Activated T-helper 2 cell treated with anti-CD3 and anti-CD28 coated beads, Interferon-gamma antibody, Interleukin-2, Interleukin-4, amounts not matched to agents 10 μg/mL and 5 μg/mL and 100 μg/mL, durations not matched to agents 14 hours and 24 hours and 36 hours (primary cell): ENCODE results near the gene SCN5A. TPM values are rescaled to one million over a fixed set of nuclear protein-coding genes. Genes with fewer than 3 reads are reported as not detected.

Experiments used
- DNase-seq: peaks from one replicate; pipeline ENCODE4 v3.0.0; 2021; ENCODE audit warnings: low spot score
- H3K27ac Mint-ChIP-seq: one replicate; pipeline ENCODE4 v1.8.0; 2021; ENCODE audit warnings: mixed read lengths
- H3K27me3 Mint-ChIP-seq: one replicate; pipeline ENCODE4 v1.8.0; 2021; ENCODE audit warnings: low read depth, mixed read lengths
- H3K36me3 Mint-ChIP-seq: one replicate; pipeline ENCODE4 v1.8.0; 2021; ENCODE audit warnings: low read depth, mixed read lengths
- H3K4me1 Mint-ChIP-seq: one replicate; pipeline ENCODE4 v1.8.0; 2021; ENCODE audit warnings: low read depth, mixed read lengths
- H3K4me3 Mint-ChIP-seq: one replicate; pipeline ENCODE4 v1.8.0; 2021; ENCODE audit warnings: low read depth, mild to moderate bottlenecking, moderate library complexity, mixed read lengths
- H3K9me3 Mint-ChIP-seq: one replicate; pipeline ENCODE4 v1.8.0; 2021; ENCODE audit warnings: mixed read lengths
- intact Hi-C: fragments of 100-400 bp; cut with micrococcal nuclease; formaldehyde crosslinking; loops from one replicate; pipeline ENCODE4 v1.15.1; 2023
- total RNA-seq: library from RNA; stranded (reverse); gene quantifications from 2 replicates; pipeline ENCODE4 v1.2.3, GENCODE V29; 2022

The SCN5A gene
- total RNA-seq, 1 donor from 2014 or later = not detected

DNA sequence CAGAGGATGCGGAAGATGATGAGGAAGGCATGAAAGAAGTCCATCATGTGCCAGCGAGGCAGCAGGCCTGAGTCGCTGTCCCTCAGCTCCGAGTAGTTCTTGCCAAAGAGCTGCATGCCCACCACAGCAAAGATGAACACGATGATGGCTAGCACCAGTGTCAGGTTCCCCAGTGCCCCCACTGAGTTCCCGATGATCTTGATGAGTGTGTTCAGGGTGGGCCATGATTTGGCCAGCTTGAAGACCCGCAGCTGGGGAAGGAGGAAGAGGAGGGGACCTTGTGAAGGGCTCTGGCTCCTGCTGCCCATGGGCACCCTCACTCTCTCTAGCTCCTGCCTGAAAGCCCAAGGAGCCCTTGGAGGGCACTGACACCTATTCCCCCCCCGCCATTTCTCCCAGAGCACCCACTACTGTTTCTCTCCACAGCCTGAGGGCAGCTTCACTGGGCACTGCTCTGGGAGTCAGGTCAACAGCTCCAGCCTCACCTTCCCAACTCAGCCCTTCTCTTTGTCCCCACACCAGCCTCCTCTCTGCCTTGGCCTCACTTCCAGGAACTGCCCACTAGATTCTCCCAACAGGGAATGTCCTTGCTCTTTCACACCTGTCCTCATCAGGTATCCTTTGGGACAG, 63.6 kb downstream of the SCN5A start:
- no peaks in the 10 kb centered on the region for H3K9me3 Mint-ChIP-seq
- H3K27ac Mint-ChIP-seq = no peak overlapping the region
- no peaks in the 10 kb centered on the region for H3K27me3 Mint-ChIP-seq
- H3K36me3 Mint-ChIP-seq = no peaks in the 10 kb centered on the region
- DNase-seq = no peak
- H3K4me1 Mint-ChIP-seq = no peaks in the 10 kb centered on the region
- no peak overlapping the region for H3K4me3 Mint-ChIP-seq
- intact Hi-C loops = no loop called here

DNA sequence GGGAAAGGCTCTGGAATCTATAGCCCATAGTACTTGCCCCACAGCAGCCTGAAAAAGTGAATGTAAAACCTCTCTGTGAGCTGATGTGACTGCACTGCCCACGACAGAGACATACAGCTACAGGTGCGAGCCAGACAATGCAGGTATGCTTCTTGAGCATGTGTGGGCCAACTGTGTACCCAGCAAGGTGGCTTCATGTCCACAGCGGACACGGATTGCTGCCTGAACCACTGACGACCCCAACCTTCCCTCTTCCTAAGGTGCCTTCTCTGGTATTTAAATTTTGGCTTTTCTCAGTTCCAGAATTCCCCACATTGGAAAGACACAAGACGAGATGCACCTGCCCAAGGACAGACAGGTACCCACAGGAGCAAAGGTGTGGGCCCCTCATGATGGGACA, 65.8 kb downstream of the SCN5A start:
- H3K4me3 Mint-ChIP-seq = no peak overlapping the region
- no peaks in the 10 kb centered on the region for H3K4me1 Mint-ChIP-seq
- no peaks in the 10 kb centered on the region for H3K36me3 Mint-ChIP-seq
- intact Hi-C loops = no loop called here
- no peaks in the 10 kb centered on the region for H3K9me3 Mint-ChIP-seq
- no peak for DNase-seq
- H3K27me3 Mint-ChIP-seq = no peaks in the 10 kb centered on the region
- H3K27ac Mint-ChIP-seq = no peak overlapping the region

DNA sequence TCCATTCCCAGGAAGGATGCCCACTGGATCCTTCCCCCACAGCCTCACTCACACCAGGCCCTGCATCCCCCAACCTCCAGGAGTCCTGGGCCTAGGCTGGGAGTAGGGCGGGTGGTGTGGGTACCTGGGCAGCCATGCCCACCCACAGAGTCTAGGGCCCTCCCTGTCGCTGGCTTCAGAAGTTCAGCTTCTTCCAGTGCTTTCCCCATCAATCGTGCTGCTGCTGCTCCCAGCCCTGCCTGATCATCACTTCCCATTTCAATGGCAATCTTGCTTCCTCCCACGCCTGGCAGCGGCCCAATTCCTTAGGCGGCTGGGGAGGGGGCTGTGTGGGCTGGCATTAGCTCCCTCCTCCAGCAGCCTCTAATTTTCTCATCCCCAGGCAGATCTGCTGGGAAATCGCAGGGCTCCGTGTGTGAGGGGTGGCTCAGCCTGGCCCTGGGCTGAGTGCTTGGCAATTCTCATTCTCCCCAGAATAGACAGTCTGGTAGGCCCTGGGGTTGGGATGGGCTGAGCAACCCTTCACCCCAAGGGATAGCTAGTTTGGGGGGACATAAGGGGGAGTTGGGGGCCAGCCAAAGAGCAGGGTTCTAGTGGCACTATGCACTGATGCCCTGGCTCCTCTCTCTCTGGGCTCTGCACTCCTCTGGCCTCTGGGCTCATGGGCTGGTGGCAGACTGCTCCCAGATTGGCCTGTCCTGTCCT, 66.4 kb downstream of the SCN5A start:
- no peak overlapping the region for H3K4me3 Mint-ChIP-seq
- intact Hi-C loops = no loop called here

DNA sequence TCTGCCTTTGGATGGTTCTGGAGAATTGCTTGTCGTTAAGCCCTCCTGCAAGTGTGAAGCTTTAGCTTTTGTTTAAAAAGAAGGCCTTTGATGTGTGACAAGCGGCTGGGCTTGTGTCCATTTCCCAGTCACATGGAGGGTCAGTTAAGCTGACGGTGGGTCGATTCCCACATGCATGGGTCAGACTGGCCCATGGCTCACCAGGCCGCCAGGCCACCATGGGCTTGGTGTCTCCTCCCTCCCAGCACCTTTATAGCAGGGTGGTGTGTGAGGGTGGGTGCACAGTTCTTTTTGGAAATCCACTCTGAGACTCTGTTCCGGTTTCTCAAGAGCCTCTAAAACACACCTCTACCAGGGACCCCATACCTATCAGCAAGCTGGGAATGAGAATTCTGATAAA, 67.2 kb downstream of the SCN5A start:
- Mint-ChIP-seq H3K27ac (no peak overlapping the region), H3K4me1 (no peaks in the 10 kb centered on the region), H3K36me3 (no peaks in the 10 kb centered on the region), H3K9me3 (no peaks in the 10 kb centered on the region), H3K4me3 (no peak overlapping the region), H3K27me3 (no peaks in the 10 kb centered on the region)
- DNase-seq = no peak
- intact Hi-C loops = no loop called here

More for the DNA sequence above, 66.4 kb downstream of the SCN5A start:
- Mint-ChIP-seq H3K9me3 (no peaks in the 10 kb centered on the region), H3K4me1 (no peaks in the 10 kb centered on the region), H3K27me3 (no peaks in the 10 kb centered on the region), H3K36me3 (no peaks in the 10 kb centered on the region), H3K27ac (no peak overlapping the region)
- no peak for DNase-seq

DNA sequence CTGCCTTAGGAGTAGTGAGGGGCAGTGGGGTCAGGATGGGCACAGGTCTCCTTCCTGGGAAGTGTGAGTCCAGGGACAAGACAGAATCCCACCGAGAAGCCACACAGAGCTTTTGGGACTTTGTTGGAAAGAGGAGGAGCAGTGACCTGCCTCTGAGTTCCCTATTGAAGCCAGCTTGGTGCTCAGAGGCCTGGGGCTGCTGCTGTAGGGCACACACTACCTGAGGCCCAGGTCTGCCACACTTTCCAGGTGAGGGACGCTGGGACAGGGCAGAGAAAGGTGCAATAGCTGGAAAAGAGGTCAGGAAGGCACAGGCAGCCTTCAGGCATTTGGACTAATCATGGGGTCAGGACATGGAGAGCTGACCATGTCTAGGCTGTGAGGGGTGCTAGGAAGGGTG, 67.7 kb downstream of the SCN5A start:
- intact Hi-C loops = no loop called here
- Mint-ChIP-seq H3K27me3 (no peaks in the 10 kb centered on the region), H3K27ac (no peak overlapping the region)

DNA sequence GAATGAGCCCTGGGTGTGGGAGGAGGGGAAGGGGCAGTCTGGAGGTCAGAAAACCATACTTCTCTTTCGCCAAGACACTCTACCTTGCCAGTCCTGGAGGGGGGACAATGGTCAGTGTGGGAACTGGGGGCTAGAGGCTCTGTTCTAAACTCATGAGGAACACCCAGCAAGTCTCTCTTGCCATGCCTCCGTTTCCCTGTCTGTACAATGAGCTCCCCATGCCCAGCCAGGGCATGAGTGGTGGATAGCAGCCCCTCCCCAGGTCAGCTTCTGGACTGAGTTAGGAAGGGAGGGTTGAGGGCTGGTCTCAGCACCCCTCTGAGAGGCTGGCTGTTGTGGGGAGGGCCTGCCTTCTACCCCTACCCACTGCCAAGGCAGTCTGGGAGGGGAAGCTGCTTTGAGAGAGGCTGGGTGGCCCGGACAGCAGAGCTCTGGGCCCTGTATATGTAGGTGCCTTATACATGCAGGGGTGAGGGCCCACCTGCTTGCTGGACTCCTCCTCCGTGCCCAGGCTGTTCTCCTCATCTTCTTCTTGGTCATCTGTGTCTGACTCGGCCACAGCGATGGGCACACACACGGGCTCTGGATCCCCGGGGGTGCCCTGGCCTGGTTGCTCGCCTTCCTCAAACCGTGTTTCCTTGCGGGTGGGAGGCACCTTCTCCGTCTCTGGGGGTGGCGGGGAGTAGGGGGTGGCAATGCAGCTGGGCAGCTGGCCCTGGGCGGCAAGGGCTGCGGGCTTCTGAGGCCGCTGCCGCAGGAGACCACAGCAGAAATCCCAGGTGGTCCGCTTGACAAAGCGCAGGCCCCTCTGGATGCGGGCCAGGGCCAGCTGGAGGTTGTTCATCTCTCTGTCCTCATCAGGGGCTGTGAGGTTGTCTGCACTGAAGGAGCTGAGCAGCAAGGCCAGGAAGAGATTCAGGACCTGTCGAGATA, 68.8 kb downstream of the SCN5A start:
- Mint-ChIP-seq H3K4me1 (no peaks in the 10 kb centered on the region), H3K36me3 (no peaks in the 10 kb centered on the region), H3K27ac (no peak overlapping the region), H3K4me3 (no peak overlapping the region), H3K27me3 (no peaks in the 10 kb centered on the region), H3K9me3 (no peaks in the 10 kb centered on the region)
- DNase-seq = no peak
- intact Hi-C loops = no loop called here

More for the DNA sequence above, 67.7 kb downstream of the SCN5A start:
- Mint-ChIP-seq H3K36me3 (no peaks in the 10 kb centered on the region), H3K9me3 (no peaks in the 10 kb centered on the region), H3K4me3 (no peak overlapping the region), H3K4me1 (no peaks in the 10 kb centered on the region)
- no peak for DNase-seq

DNA sequence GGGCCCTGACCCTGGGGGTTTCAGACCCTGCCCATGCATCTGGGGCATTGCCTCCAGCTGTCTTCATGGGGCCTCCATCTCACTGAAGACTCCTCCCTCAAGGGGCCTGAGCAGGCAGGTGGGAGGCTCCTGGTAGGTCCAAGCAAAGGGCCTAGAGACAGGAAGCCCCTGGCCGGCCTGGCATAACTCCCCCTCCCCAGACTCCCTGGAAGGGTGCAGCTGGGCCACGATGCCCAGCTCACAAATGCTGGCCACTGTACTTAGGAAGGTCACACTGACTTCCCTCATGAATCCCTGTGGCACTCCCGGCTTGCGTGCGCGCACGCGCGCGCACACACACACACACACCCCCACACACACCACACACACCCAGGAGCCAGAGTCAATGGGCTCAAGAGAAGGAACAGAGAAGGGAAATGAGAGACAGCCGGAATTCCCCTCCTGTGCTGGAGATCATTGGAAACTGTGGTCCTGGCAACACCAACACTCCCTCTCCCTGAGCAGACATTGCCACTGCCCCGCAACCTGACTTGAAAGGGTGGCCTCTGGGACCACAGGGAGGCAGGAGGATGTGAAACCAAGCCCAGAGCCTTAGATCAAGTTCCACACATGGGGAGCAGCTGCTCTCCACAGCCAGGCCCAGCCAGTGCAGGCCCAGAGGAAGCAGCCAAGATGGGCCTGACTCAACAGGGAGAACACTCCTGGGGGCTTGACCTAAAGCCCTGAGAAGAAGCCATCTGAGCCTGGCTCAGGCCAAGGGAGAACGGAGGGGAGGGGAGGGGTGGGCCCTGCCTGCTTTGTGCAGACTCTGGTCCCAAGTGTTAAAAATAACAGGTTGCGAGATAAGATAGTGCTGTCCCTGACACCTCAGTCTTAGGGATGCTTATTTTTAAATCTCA, 69.7 kb downstream of the SCN5A start:
- DNase-seq = no peak
- Mint-ChIP-seq H3K27me3 (no peaks in the 10 kb centered on the region), H3K9me3 (no peaks in the 10 kb centered on the region), H3K36me3 (no peaks in the 10 kb centered on the region), H3K4me3 (no peak overlapping the region), H3K4me1 (no peaks in the 10 kb centered on the region), H3K27ac (no peak overlapping the region)
- intact Hi-C loops = no loop called here

DNA sequence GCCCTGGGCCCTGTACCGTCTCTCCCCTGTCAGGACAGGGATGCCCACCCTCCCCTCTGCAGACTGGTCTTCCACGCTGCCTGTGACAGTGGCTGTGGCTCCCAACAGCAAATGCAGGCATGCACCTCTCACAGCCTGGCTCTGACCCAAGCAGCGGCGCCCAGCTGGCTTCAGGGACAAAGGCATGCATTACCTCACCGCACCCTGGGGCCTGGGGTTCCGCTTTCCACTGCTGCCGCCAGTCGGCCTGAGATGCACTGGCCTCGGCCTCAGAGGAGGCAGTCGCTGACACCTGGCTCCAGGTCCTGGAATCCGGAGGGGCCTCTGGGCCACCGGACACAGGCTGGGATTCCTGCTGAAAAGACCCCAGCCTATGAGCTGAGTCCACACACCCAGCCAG, 70.3 kb downstream of the SCN5A start:
- H3K36me3 Mint-ChIP-seq = no peaks in the 10 kb centered on the region
- no peak for DNase-seq
- no peaks in the 10 kb centered on the region for H3K9me3 Mint-ChIP-seq
- no peaks in the 10 kb centered on the region for H3K27me3 Mint-ChIP-seq
- no peak overlapping the region for H3K27ac Mint-ChIP-seq
- intact Hi-C loops = no loop called here
- H3K4me3 Mint-ChIP-seq = no peak overlapping the region
- no peaks in the 10 kb centered on the region for H3K4me1 Mint-ChIP-seq

DNA sequence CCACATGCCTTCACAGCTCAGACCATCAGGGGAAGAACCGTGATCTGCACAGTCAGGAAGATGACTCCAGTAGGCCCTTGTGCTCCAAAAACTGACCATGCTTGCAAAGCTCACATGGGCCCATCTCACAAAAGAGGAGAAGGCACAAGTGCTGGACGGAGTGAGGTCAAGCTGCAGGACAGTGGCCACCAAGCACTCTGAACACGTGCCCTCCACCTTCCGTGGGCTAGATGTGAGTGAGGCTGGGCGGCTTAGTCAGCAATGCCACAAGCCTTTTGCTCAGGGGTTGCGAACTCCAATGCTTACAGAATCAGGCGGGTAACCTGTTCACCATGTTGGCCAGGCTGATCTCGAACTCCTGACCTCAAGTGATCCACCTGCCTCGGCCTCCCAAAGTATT, 70.9 kb downstream of the SCN5A start:
- intact Hi-C loops = no loop called here
- Mint-ChIP-seq H3K4me1 (no peaks in the 10 kb centered on the region), H3K27ac (no peak overlapping the region), H3K36me3 (no peaks in the 10 kb centered on the region), H3K9me3 (no peaks in the 10 kb centered on the region), H3K27me3 (no peaks in the 10 kb centered on the region), H3K4me3 (no peak overlapping the region)
- DNase-seq = no peak

DNA sequence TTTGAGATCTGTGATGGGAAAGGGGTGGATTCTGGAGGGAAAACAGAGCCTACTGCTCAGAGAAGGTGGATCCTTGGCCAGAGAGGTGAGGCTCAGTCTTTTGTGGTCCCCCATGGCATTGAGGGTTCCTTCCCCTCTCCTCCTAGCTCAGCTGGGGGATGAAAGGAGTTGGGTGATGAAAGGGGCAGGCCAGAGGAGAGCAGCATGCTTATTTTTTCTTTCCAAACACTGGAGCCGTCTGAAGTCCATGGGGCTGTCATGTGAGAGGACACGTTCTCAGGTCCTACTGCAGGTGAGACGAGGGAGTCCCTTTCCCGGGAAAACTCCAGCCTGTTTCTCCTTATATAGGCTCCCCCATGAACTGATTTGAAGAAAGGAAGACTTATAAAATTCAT, 71.4 kb downstream of the SCN5A start:
- H3K9me3 Mint-ChIP-seq = no peaks in the 10 kb centered on the region
- H3K4me1 Mint-ChIP-seq = no peaks in the 10 kb centered on the region
- no peak overlapping the region for H3K27ac Mint-ChIP-seq
- intact Hi-C loops = no loop called here
- no peaks in the 10 kb centered on the region for H3K27me3 Mint-ChIP-seq
- H3K4me3 Mint-ChIP-seq = no peak overlapping the region
- no peaks in the 10 kb centered on the region for H3K36me3 Mint-ChIP-seq
- no peak for DNase-seq

DNA sequence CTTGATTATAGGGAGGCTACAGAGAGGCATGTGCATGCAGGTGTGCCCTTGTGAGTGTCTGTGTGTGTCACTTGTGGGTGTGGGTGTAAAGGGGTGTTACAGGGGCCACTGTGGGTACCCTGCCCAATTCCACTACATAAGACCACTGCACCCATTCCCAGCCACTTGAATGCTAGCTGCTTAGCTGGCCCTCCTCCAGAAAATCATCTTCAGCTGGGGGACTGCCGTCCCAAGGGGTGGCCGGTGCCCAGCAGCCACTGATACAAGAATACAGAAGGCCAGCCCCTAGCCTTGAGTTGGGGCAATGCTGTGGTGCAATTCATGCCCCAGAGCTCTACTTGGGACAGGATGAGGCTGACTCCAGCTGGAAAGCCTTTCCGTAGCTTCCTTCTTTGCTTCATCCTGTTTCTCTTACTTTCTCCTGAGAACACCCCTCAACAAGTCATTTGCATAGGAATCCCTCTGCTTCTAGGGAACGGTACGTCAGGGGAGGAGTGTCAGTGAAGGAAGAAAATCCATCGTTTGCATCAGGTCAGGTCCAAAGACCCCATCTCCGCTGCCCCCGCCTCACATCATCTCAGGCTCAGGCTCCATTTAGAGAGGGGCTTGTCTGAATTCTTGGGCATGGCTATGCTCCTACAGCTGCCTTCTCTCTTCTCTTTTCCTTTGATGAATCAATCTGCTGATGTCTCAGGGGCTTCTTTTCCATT, 72.0 kb downstream of the SCN5A start:
- Mint-ChIP-seq H3K36me3 (no peaks in the 10 kb centered on the region), H3K27me3 (no peaks in the 10 kb centered on the region), H3K27ac (no peak overlapping the region), H3K9me3 (no peaks in the 10 kb centered on the region), H3K4me1 (no peaks in the 10 kb centered on the region), H3K4me3 (no peak overlapping the region)
- no peak for DNase-seq
- intact Hi-C loops = no loop called here
